ENCODE results near the gene MAP2K5. TPM values are rescaled to one million over a fixed set of nuclear protein-coding genes. Genes with fewer than 3 reads are reported as not detected.

MAP2K5 gene
- total RNA-seq, 1 experiment from 2014 or later, result 15.0 TPM

DNA sequence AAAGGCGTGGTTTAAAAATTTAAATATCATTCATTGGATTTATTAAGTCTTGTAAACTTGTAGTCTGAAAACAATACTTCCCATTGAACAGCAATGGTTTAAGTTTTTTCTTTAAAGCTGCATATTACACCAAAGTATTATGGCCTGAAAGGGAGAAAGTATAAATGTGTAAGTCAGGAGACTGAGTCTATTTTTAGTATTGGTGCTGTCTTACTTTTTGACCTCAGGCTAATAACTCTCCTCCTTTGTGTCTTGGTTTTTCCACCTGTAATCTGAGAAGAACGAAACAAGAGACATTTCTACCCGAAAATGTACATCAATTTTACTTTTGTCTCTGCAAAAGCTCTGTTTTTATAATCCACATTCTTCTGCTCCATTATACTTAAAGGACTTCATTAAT lies 14.0 kb upstream of the MAP2K5 start:
- no peak overlapping the region for H2BK12ac ChIP-seq (ENCODE audit: insufficient read length, low read depth, low read length)
- TF ChIP-seq, protein P1, sequence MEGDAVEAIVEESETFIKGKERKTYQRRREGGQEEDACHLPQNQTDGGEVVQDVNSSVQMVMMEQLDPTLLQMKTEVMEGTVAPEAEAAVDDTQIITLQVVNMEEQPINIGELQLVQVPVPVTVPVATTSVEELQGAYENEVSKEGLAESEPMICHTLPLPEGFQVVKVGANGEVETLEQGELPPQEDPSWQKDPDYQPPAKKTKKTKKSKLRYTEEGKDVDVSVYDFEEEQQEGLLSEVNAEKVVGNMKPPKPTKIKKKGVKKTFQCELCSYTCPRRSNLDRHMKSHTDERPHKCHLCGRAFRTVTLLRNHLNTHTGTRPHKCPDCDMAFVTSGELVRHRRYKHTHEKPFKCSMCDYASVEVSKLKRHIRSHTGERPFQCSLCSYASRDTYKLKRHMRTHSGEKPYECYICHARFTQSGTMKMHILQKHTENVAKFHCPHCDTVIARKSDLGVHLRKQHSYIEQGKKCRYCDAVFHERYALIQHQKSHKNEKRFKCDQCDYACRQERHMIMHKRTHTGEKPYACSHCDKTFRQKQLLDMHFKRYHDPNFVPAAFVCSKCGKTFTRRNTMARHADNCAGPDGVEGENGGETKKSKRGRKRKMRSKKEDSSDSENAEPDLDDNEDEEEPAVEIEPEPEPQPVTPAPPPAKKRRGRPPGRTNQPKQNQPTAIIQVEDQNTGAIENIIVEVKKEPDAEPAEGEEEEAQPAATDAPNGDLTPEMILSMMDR (conservative IDR thresholded peaks at IDR 0.05), result no peak
- Mint-ChIP-seq H3K9me3 (no peaks in the 10 kb centered on the region), H3K4me1 (peaks cover 3 to 4% of the 10 kb centered on the region in 2 experiments; a peak in 3 of 4 replicates), H3K36me3 (ENCODE audit: insufficient read depth in 1 of 3, low read depth in 3 of 3) (no peaks in the 10 kb centered on the region), H3K27me3 (ENCODE audit: low read depth) (no peaks in the 10 kb centered on the region), H3K4me3 (no peak overlapping the region), H3K27ac (no peak overlapping the region)
- no peak overlapping the region for H2BK20ac ChIP-seq (ENCODE audit: low read depth, low read length, poor library complexity, severe bottlenecking)
- H2BK5ac ChIP-seq (ENCODE audit: insufficient read length, low read length), result no peak overlapping the region
- no peak for DNase-seq
- H3K4ac ChIP-seq (ENCODE audit: low read depth, low read length), result no peak overlapping the region
- H3K27me3 ChIP-seq (ENCODE audit: insufficient read depth, low read length), result no peaks in the 10 kb centered on the region
- no peak overlapping the region for H3K23ac ChIP-seq (ENCODE audit: insufficient read length, low read depth, low read length)
- no peaks in the 10 kb centered on the region for H3K79me1 ChIP-seq (ENCODE audit: insufficient read depth, low read depth, low read length, poor library complexity, severe bottlenecking)
- no peaks in the 10 kb centered on the region for H4K20me1 ChIP-seq (ENCODE audit: control insufficient read depth, insufficient read depth, insufficient read length)
- H3K9ac ChIP-seq (ENCODE audit: extremely low read depth, insufficient read length, low read length), result no peak overlapping the region
- no peak overlapping the region for H2BK15ac ChIP-seq (ENCODE audit: low read depth, low read length)
- no peak overlapping the region for H3K18ac ChIP-seq (ENCODE audit: insufficient read length, low read depth, low read length)
- no peaks in the 10 kb centered on the region for H3K4me1 ChIP-seq (ENCODE audit: insufficient read depth, low read length)
- no peak overlapping the region for H3K27ac ChIP-seq (ENCODE audit: insufficient read length, low read depth, low read length)
- H3K14ac ChIP-seq (ENCODE audit: insufficient read depth, low read length), result no peak overlapping the region
- H2AFZ ChIP-seq (ENCODE audit: low read length), result no peak overlapping the region
- no peaks in the 10 kb centered on the region for H3K79me2 ChIP-seq (ENCODE audit: insufficient read depth, low read length)
- H3T11ph ChIP-seq (ENCODE audit: low read length), result no peak overlapping the region
- no peak overlapping the region for H2AK5ac ChIP-seq (ENCODE audit: insufficient read length, low read length)
- H3K23me2 ChIP-seq (ENCODE audit: insufficient read length, low read depth, low read length, poor library complexity, severe bottlenecking), result no peaks in the 10 kb centered on the region
- no peak overlapping the region for H4K5ac ChIP-seq (ENCODE audit: insufficient read length, low read depth, low read length)
- no peak overlapping the region for H3K56ac ChIP-seq (ENCODE audit: insufficient read length, low read depth, low read length)
- H3K9me3 ChIP-seq (ENCODE audit: control insufficient read depth, low read depth, low read length), result no peaks in the 10 kb centered on the region
- no CpG with 5 or more reads among the region's 3 CpGs for WGBS (ENCODE audit: extremely low coverage, insufficient read length, low lambda C conversion rate)
- H3K4me2 ChIP-seq (ENCODE audit: insufficient read depth, insufficient read length, low read length), result no peak overlapping the region
- H2BK120ac ChIP-seq (ENCODE audit: low read depth, low read length, poor library complexity, severe bottlenecking), result no peak overlapping the region
- H4K8ac ChIP-seq (replicated peaks; ENCODE audit: insufficient read length, low read depth, low read length), result no peak overlapping the region
- H4K91ac ChIP-seq (ENCODE audit: insufficient read length, low read depth, low read length), result no peak overlapping the region
